ENCODE results near the gene TMEM237.

TMEM237 gene

GRCh38 chr2:201622306-201622970 lies 20.9 kb downstream of the TMEM237 start:
- TF ChIP-seq CTCF (IDR thresholded peaks at IDR 0.05; ENCODE audit: low read length) (no peak), EZH2 (IDR thresholded peaks at IDR 0.05; ENCODE audit: borderline replicate concordance, low read length) (no peak)
- H4K20me1 ChIP-seq (ENCODE audit: insufficient read depth, low read length): no peaks in the 10 kb centered on the region

GRCh38 chr2:201621293-201621999 lies 21.9 kb downstream of the TMEM237 start:
- Histone ChIP-seq H3K4me3 (ENCODE audit: low read depth, low read length, poor library complexity, severe bottlenecking) (no peak overlapping the region), H4K20me1 (ENCODE audit: insufficient read depth, low read length) (no peaks in the 10 kb centered on the region), H3K27me3 (ENCODE audit: insufficient read depth, low read length) (no peaks in the 10 kb centered on the region), H3K27ac (ENCODE audit: low read depth, low read length, poor library complexity, severe bottlenecking) (no peak overlapping the region), H3K4me1 (ENCODE audit: insufficient read depth, low read length, severe bottlenecking) (no peaks in the 10 kb centered on the region), H3K36me3 (ENCODE audit: insufficient read depth, low read length) (no peaks in the 10 kb centered on the region), H3K4me2 (ENCODE audit: low read length) (no peak overlapping the region), H3K9me2 (ENCODE audit: low read depth, low read length) (no peaks in the 10 kb centered on the region), H3K9ac (ENCODE audit: low read length) (no peak overlapping the region), H2AFZ (ENCODE audit: low read length) (no peak overlapping the region), H3K79me2 (ENCODE audit: insufficient read depth, low read length) (no peaks in the 10 kb centered on the region), H3F3A (ENCODE audit: insufficient read depth, low read length) (no peaks in the 10 kb centered on the region), H3K9me3 (ENCODE audit: low read length) (no peaks in the 10 kb centered on the region)
- TF ChIP-seq EZH2 (IDR thresholded peaks at IDR 0.05; ENCODE audit: borderline replicate concordance, low read length) (no peak), CTCF (IDR thresholded peaks at IDR 0.05; ENCODE audit: low read length) (no peak)

More at GRCh38 chr2:201622306-201622970, 20.9 kb downstream of the TMEM237 start:
- Histone ChIP-seq H3K27ac (ENCODE audit: low read depth, low read length, poor library complexity, severe bottlenecking) (no peak overlapping the region), H3K4me1 (ENCODE audit: insufficient read depth, low read length, severe bottlenecking) (no peaks in the 10 kb centered on the region), H3K4me2 (ENCODE audit: low read length) (no peak overlapping the region), H3K36me3 (ENCODE audit: insufficient read depth, low read length) (no peaks in the 10 kb centered on the region), H3F3A (ENCODE audit: insufficient read depth, low read length) (no peaks in the 10 kb centered on the region), H3K9me3 (ENCODE audit: low read length) (no peaks in the 10 kb centered on the region), H2AFZ (ENCODE audit: low read length) (no peak overlapping the region), H3K4me3 (ENCODE audit: low read depth, low read length, poor library complexity, severe bottlenecking) (no peak overlapping the region), H3K9me2 (ENCODE audit: low read depth, low read length) (no peaks in the 10 kb centered on the region), H3K9ac (ENCODE audit: low read length) (no peak overlapping the region), H3K79me2 (ENCODE audit: insufficient read depth, low read length) (no peaks in the 10 kb centered on the region), H3K27me3 (ENCODE audit: insufficient read depth, low read length) (no peaks in the 10 kb centered on the region)

- TF ChIP-seq EZH2 (IDR thresholded peaks at IDR 0.05; ENCODE audit: borderline replicate concordance, low read length): no peak
- no peak for TF ChIP-seq CTCF (IDR thresholded peaks at IDR 0.05; ENCODE audit: low read length)
- H3K9me2 ChIP-seq (ENCODE audit: low read depth, low read length): no peaks in the 10 kb centered on the region
- H3K27ac ChIP-seq (ENCODE audit: low read depth, low read length, poor library complexity, severe bottlenecking): no peak overlapping the region
- H3K4me1 ChIP-seq (ENCODE audit: insufficient read depth, low read length, severe bottlenecking): no peaks in the 10 kb centered on the region
- no peaks in the 10 kb centered on the region for H3K27me3 ChIP-seq (ENCODE audit: insufficient read depth, low read length)
- H3K36me3 ChIP-seq (ENCODE audit: insufficient read depth, low read length): no peaks in the 10 kb centered on the region
- H2AFZ ChIP-seq (ENCODE audit: low read length): no peak overlapping the region
- H3F3A ChIP-seq (ENCODE audit: insufficient read depth, low read length): no peaks in the 10 kb centered on the region
- no peak overlapping the region for H3K4me3 ChIP-seq (ENCODE audit: low read depth, low read length, poor library complexity, severe bottlenecking)
- H3K4me2 ChIP-seq (ENCODE audit: low read length): no peak overlapping the region
- H3K79me2 ChIP-seq (ENCODE audit: insufficient read depth, low read length): no peaks in the 10 kb centered on the region
- no peaks in the 10 kb centered on the region for H4K20me1 ChIP-seq (ENCODE audit: insufficient read depth, low read length)
- no peak overlapping the region for H3K9ac ChIP-seq (ENCODE audit: low read length)
- H3K9me3 ChIP-seq (ENCODE audit: low read length): no peaks in the 10 kb centered on the region
Observed at GRCh38 chr2:201618744-201619662, 24.3 kb downstream of the TMEM237 start.

Measured in OCI-LY1 (cell line).